NCI-H2196 treated with DMSO at 0.1 percent for 48 hours (cell line): Measurements from ENCODE around the gene SLC4A1AP.

ENCODE experiments used
- DNase-seq: peaks from one replicate; lab custom pipeline; 2025; ENCODE audit not compliant: unreplicated experiment; lab: John Stamatoyannopoulos, UW

The SLC4A1AP gene

GRCh38 chr2:27697660-27698059, 34.0 kb downstream of the SLC4A1AP start:
- DNase-seq, result no peak

GRCh38 chr2:27701676-27702075, 38.0 kb downstream of the SLC4A1AP start:
- DNase-seq, result no peak

- DNase-seq, result no peak
Measured at GRCh38 chr2:27702302-27702701, 38.6 kb downstream of the SLC4A1AP start.

- peak; percentile 40 for DNase-seq
Measured at GRCh38 chr2:27703638-27704341, 40.1 kb downstream of the SLC4A1AP start.

- no peak for DNase-seq
Measured at GRCh38 chr2:27704342-27704876, 40.7 kb downstream of the SLC4A1AP start.

GRCh38 chr2:27705851-27706622, 42.3 kb downstream of the SLC4A1AP start:
- DNase-seq, result no peak

- no peak for DNase-seq
Measured at GRCh38 chr2:27707462-27708256, 44.0 kb downstream of the SLC4A1AP start.

GRCh38 chr2:27708257-27708654, 44.6 kb downstream of the SLC4A1AP start:
- DNase-seq, result no peak

- DNase-seq, result no peak
Measured at GRCh38 chr2:27708666-27709065, 45.0 kb downstream of the SLC4A1AP start.

- no peak for DNase-seq
Measured at GRCh38 chr2:27709326-27709725, 45.6 kb downstream of the SLC4A1AP start.

- DNase-seq, result no peak
Measured at GRCh38 chr2:27709960-27710575, 46.4 kb downstream of the SLC4A1AP start.

GRCh38 chr2:27710640-27711430, 47.1 kb downstream of the SLC4A1AP start:
- DNase-seq, result no peak

- DNase-seq, result no peak
Measured at GRCh38 chr2:27711804-27712203, 48.1 kb downstream of the SLC4A1AP start.

GRCh38 chr2:27712522-27712921, 48.8 kb downstream of the SLC4A1AP start:
- DNase-seq, result no peak

GRCh38 chr2:27713201-27713600, 49.5 kb downstream of the SLC4A1AP start:
- no peak for DNase-seq

- no peak for DNase-seq
Measured at GRCh38 chr2:27714053-27714452, 50.4 kb downstream of the SLC4A1AP start.

- no peak for DNase-seq
Measured at GRCh38 chr2:27714851-27715291, 51.2 kb downstream of the SLC4A1AP start.

- DNase-seq, result no peak
Measured at GRCh38 chr2:27715318-27716210, 51.9 kb downstream of the SLC4A1AP start.
